C4-2B (cell line): ENCODE results near the gene PARD3.

Experiments used
- H3K27ac ChIP-seq: fragments of 450-650 bp; 2 replicates; pipeline ENCODE4 v1.5.1; 2017
- ZFX ChIP-seq: fragments of 450-650 bp; IDR thresholded peaks from 2 replicates; pipeline ENCODE4 v1.6.1; 2017
- TF ChIP-seq, protein P1 (sequence below): fragments of 450-650 bp; conservative IDR thresholded peaks from 2 replicates; pipeline ENCODE4 v1.5.1; 2017; ENCODE audit warnings: mild to moderate bottlenecking

The PARD3 gene

DNA sequence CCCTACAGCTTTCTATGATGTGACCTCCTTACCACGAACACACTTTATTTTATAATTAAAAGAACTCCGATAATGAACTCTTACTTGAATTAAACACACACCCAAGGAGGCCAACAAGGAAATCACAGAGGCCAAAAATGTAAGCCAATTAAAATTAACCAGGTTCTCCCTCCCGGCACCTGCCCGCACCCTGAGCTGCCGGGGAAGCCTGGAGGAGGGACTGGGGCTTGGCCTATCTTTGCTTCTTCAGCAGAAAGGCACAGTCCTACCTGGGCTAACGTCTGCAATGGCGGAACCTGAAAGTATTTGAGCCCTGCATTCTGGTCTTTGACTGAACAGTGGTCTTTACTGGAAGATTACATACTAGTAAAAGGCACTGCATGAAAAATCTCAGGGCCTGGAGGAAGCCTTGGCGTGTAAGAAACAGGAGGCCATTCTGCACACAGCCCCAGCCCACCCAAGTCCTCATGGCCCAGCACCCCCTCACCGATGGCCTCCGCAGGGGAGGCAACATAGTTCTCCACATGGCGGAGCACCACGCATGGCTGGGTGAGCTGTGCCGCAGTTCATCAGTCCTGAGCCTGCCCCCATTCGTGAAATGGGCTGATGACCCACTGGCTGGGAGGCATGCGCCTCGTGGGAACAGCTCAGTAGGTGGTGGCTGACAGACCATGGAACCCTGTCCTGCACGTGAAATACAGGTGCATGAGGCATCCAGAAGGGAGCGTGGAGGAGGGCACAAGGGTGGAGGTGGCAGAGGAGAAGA is 173.8 kb downstream of the PARD3 start:
- H3K27ac ChIP-seq: no peak overlapping the region

DNA sequence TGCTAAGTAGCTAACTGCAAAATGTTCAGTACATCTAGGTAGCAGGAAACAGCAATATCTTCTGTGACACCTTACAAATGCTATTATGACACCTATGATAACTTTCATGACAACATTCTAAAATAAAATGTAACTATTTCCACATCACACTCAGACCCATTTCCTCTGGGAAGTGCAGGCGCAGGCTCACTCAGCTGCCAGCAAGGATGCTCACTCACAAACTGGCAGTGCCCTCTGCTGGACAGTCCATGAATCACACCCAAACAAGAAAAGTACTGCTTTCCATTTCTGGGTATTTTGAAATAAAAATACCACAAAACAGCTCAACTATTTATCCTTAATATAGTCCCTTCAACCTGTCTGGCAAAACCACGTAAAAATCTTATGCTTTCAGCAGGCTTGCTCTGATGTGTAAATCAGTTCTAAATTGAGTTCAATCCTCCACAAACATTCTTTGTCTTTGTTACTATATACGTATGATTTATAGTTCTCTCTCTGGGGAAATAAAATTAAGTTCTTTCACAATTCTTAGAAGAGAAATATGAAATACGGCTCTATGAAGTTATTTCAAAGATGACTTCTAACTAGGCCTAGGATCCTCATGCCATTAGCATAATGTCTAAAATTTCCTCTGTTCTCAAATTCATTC is 176.6 kb downstream of the PARD3 start:
- no peak for TF ChIP-seq ZFX
- TF ChIP-seq, protein P1, sequence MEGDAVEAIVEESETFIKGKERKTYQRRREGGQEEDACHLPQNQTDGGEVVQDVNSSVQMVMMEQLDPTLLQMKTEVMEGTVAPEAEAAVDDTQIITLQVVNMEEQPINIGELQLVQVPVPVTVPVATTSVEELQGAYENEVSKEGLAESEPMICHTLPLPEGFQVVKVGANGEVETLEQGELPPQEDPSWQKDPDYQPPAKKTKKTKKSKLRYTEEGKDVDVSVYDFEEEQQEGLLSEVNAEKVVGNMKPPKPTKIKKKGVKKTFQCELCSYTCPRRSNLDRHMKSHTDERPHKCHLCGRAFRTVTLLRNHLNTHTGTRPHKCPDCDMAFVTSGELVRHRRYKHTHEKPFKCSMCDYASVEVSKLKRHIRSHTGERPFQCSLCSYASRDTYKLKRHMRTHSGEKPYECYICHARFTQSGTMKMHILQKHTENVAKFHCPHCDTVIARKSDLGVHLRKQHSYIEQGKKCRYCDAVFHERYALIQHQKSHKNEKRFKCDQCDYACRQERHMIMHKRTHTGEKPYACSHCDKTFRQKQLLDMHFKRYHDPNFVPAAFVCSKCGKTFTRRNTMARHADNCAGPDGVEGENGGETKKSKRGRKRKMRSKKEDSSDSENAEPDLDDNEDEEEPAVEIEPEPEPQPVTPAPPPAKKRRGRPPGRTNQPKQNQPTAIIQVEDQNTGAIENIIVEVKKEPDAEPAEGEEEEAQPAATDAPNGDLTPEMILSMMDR: peak; percentile 83
- no peak overlapping the region for H3K27ac ChIP-seq

More for the DNA sequence above, 173.8 kb downstream of the PARD3 start:
- TF ChIP-seq ZFX: no peak
- TF ChIP-seq, protein P1: no peak

DNA sequence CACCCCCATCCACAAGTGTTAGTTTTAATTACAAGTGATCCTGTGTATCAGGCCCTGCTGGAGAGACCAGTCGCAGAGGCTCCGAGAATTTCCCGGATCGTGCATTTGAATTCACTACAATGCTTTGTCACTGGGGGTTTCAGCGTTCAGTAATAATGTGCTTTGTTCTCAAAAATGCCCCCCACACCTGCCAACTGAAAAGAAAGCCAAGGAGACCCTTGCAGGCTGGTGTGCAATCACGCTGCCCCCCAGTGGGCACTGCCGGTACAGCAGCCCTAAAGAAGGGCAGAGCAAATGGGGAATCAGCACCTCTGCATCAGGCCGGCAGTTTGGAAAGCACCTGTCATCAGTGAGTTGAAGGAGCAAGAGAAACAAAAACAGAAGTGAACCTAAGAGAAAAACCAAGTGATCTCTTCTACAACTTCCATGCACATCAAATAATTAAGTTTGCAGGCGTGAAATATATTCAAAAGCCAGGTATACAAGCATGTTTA is 177.6 kb downstream of the PARD3 start:
- no peak for TF ChIP-seq ZFX
- TF ChIP-seq, protein P1: peak; percentile 97
- no peak overlapping the region for H3K27ac ChIP-seq

DNA sequence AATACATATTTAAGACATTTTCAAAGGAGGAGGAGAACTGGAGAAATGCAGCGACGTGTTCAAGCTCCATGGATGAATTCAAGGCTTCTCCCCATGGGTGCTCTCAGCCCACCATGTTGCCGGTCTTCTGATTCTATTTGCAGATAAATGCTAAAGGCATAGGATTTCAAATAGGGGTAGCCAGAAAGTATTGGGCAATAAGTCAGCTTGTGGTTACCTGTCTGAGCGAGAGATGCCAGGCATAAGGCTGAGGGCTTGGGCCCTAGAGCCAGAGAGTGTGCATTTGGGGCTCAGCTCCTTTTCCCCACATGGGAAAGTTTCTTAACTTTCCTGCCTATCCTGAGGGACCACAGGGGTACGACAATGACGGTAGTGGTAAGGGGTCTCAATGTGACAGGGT is 180.0 kb downstream of the PARD3 start:
- no peak for TF ChIP-seq ZFX
- TF ChIP-seq, protein P1: no peak
- no peak overlapping the region for H3K27ac ChIP-seq

DNA sequence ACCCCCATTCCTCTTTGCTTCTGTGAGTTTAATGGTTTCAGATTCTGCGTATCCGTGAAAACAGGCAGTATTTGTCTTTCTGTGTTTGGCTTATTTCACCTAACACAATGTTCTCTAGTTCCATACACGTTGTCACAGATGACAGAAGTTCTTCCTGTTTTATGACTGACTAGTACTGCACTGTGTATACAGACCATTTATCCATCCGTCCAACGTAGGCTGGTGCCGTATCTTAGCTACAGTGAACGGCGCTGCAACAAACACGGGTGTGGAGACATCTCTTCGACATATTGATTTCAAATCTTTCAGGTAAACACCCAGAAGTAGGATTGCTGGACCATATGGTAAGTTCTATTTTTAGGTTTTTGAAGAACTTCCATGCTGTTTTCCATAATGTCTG is 181.7 kb downstream of the PARD3 start:
- no peak overlapping the region; the same call in 1 of the 2 replicates for H3K27ac ChIP-seq
- TF ChIP-seq, protein P1: no peak
- TF ChIP-seq ZFX: no peak

DNA sequence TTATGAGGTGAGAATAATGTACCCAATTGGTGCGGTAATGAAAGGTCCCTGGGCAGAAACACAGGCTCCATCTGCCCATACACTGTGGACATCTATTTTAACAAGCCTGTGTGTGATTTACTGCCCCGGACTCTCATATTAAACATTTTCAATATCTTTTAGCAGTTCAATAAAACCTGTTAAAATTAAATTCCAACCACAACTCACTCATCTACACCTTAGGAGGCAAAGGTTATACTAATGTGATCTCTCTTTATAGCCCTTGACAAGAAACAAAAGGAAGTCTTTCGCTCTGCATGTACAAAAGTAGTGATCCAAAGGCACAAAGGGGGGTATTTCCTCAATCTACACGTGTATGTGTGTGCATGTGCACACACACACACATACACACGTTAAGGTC is 186.0 kb downstream of the PARD3 start:
- TF ChIP-seq, protein P1: no peak
- TF ChIP-seq ZFX: no peak
- H3K27ac ChIP-seq: no peak overlapping the region

DNA sequence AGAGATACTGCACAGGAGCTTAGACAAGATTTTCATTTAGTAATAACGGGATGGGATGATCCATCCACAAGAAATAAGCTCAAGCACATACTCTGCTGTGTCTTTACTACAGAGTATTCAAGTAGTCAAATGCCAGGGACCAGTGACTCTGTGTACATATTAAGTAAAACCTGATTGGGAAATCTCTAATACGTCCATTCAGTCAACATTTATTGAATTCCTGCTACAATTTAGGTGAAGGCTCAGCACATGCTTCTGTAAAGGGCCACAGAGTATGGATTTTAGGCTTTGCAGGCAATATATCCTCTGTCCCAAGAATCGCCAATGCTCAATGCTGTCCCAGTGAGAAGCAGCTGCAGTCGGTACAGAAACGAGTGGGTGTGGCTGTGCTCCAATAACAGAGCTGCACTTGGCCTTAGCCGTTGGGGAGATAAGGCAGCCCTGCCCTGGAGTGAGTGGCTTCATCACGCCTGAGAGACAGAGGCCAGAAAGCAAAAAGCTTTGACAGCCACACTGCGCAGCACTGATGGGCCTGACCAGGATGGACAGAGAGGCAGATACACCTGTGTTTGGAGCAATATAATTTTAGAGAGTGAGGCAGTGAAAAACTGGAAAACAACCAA is 186.8 kb downstream of the PARD3 start:
- TF ChIP-seq ZFX: no peak
- TF ChIP-seq, protein P1: no peak
- no peak overlapping the region for H3K27ac ChIP-seq
